Immature natural killer cell (primary cell): ENCODE data around the gene PAQR6. TPM values are rescaled to one million over a fixed set of nuclear protein-coding genes. Genes with fewer than 3 reads are reported as not detected.

Experiments used
- DNase-seq, 3 donors: peaks; one replicate each; pipeline ENCODE4 v3.0.0; 2022; ENCODE audit warnings: mixed read lengths in 1 of 3
- H3K27ac Mint-ChIP-seq, 6 donors: one replicate each; pipeline ENCODE4 v1.8.0; 2020; ENCODE audit warnings: mixed read lengths in 6 of 6, mild to moderate bottlenecking in 5 of 6, inconsistent platforms in 4 of 6, moderate library complexity in 3 of 6
- H3K27me3 Mint-ChIP-seq, 3 donors: one replicate each; pipeline ENCODE4 v1.8.0; 2020 to 2021; ENCODE audit warnings: low read depth in 3 of 3, mild to moderate bottlenecking in 3 of 3, mixed read lengths in 3 of 3, moderate library complexity in 3 of 3, inconsistent platforms in 1 of 3
- H3K36me3 Mint-ChIP-seq, 3 donors: one replicate each; pipeline ENCODE4 v1.8.0; 2020; ENCODE audit warnings: mixed read lengths in 3 of 3, inconsistent platforms in 2 of 3, mild to moderate bottlenecking in 2 of 3
- H3K4me1 Mint-ChIP-seq, 2 donors: one replicate each; pipeline ENCODE4 v1.8.0; 2020; ENCODE audit warnings: inconsistent platforms in 2 of 2, mild to moderate bottlenecking in 2 of 2, mixed read lengths in 2 of 2, moderate library complexity in 1 of 2
- H3K4me3 Mint-ChIP-seq, 5 donors: one replicate each; pipeline ENCODE4 v1.8.0; 2020; ENCODE audit warnings: mild to moderate bottlenecking in 5 of 5, mixed read lengths in 5 of 5, inconsistent platforms in 3 of 5, moderate library complexity in 3 of 5
- H3K9me3 Mint-ChIP-seq, 6 donors: one replicate each; pipeline ENCODE4 v1.8.0; 2020; ENCODE audit warnings: mild to moderate bottlenecking in 6 of 6, mixed read lengths in 6 of 6, inconsistent platforms in 4 of 6, moderate library complexity in 3 of 6
- polyA plus RNA-seq, 3 donors: library from polyadenylated mRNA; unstranded; fragments of 300-500 nt; fragmentation: Illumina TruSeq; gene quantifications; one replicate each; pipeline ENCODE4 v1.2.3, GENCODE V29; 2021

The PAQR6 gene
- polyA plus RNA-seq, 3 donors from 2014 or later, result 1.3 to 2.5 (median 2.1) TPM

DNA sequence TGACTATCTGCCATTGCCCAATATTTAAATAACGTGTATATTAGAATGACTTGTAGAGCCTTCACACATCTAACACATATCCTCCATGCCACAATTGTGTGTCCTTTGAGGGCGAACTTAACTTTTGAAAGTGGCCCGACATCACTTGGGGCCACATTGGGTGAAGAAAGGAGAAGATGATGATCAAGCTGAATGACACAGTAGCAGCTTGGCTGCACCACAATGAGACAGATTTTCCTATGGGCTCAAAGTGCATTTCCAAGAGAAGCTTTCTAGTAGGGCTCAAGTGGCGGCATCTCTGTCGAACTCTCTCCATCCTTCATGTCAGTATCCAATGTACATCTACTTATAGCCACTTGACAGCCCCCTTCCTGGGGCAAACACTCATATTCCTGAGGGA, 9.6 kb downstream of the PAQR6 start:
- H3K27me3 Mint-ChIP-seq, result peaks cover 0 to 4% (median 0%) of the 10 kb centered on the region in 3 donors
- peaks cover 9 to 25% (median 12%) of the 10 kb centered on the region in 3 donors for H3K36me3 Mint-ChIP-seq
- no peak overlapping the region for H3K27ac Mint-ChIP-seq
- no peak for DNase-seq
- no peak overlapping the region for H3K4me3 Mint-ChIP-seq
- no peaks in the 10 kb centered on the region for H3K4me1 Mint-ChIP-seq
- no peaks in the 10 kb centered on the region for H3K9me3 Mint-ChIP-seq

DNA sequence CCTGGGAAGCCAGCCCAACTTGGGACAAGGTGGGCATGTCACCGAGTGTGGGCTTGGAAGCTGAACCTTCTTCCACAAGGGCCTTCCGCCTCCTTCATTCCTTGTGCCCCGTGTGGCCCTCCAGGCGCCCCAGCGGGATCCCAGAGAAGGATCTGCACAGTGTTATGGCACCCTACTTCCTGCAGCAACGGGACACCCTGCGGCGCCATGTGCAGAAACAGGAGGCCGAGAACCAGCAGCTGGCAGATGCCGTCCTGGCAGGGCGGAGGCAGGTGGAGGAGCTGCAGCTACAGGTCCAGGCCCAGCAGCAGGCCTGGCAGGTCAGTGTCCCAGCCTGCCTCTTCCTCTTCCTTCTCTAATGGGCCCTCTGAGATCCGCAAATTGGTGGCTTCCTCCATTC, 11.7 kb downstream of the PAQR6 start:
- peaks cover 0 to 6% (median 5%) of the 10 kb centered on the region in 3 donors for H3K27me3 Mint-ChIP-seq
- DNase-seq, result no peak
- no peak overlapping the region for H3K27ac Mint-ChIP-seq
- H3K9me3 Mint-ChIP-seq, result no peaks in the 10 kb centered on the region
- H3K4me3 Mint-ChIP-seq, result no peak overlapping the region
- no peaks in the 10 kb centered on the region for H3K4me1 Mint-ChIP-seq
- H3K36me3 Mint-ChIP-seq, result peaks cover 9 to 25% (median 12%) of the 10 kb centered on the region in 3 donors

DNA sequence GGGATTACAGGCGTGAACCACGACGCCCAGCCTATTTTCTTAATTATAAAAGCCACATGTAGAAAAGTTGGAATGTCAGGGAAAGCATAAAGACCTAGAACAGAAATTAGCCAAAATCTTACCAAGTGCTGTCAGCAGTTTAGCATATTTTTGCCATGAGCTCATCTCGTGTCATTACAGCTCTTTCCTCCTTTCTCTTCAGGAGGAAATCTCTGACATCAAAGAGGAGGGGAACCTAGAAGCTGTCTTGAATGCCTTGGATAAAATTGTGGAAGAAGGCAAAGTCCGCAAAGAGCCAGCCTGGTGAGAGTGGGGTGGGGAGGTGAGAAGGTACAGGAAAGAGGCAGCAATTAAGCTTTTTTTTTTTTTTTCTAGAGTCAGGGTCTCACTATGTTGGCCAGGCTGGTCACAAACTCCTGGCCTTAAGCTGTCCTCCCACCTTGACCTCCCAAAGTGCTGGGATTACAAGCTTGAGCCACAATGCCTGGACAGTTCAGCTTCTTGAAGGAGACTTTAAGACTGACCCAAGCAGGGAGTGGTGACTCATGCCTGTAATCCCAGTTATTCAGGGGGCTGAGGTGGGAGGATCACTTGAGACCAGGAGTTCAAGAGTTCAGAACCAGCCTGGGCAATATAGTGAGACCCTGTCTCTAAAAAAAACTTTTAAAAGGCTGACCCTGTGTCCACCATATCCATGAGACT, 14.3 kb downstream of the PAQR6 start:
- no peak overlapping the region for H3K4me3 Mint-ChIP-seq
- H3K36me3 Mint-ChIP-seq, result peaks cover 4 to 26% (median 15%) of the 10 kb centered on the region in 3 donors
- DNase-seq, result no peak
- H3K27me3 Mint-ChIP-seq, result peaks cover 2 to 6% (median 5%) of the 10 kb centered on the region in 3 donors
- no peaks in the 10 kb centered on the region for H3K9me3 Mint-ChIP-seq
- H3K4me1 Mint-ChIP-seq, result no peaks in the 10 kb centered on the region
- H3K27ac Mint-ChIP-seq, result peak overlapping the region in 1 of 6 donors; percentile 40

DNA sequence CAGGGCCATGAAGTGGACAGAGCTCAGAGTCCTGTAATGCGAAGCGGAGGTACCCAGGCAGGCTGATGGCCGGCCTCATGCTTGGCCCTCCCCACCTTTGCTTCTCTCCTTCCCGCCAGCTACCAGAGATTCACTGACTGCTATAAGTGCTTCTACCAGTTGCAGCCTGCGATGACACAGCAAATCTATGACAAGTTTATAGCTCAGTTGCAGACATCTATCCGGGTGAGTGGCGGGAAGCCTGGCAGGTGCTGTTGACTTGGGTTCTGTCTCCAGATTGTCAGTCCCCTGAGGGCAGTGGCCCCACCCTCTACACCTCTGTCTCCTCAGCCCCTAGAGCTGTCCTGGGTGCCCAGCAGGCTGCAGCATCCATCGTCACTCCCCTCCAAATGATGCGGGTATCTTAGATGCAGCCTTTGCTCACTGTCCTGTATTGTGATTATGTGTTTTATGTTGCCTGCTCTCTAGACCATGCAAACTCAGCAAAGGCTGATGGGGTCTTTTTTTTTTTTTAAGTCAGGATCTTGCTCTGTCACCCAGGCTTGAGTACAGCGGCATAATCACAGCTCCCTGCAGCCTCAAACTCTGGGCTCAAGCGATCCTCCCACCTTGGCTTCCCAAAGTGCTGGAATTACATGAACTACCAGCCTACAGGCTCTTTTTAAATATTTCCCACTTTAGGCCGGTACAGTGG, 15.5 kb downstream of the PAQR6 start:
- peak overlapping the region in 1 of 6 donors; percentile 50 for H3K27ac Mint-ChIP-seq
- no peak overlapping the region for H3K4me3 Mint-ChIP-seq
- no peaks in the 10 kb centered on the region for H3K4me1 Mint-ChIP-seq
- no peak for DNase-seq
- no peaks in the 10 kb centered on the region for H3K9me3 Mint-ChIP-seq
- H3K27me3 Mint-ChIP-seq, result peaks cover 2 to 6% (median 5%) of the 10 kb centered on the region in 3 donors
- peaks cover 9 to 23% (median 12%) of the 10 kb centered on the region in 3 donors for H3K36me3 Mint-ChIP-seq

DNA sequence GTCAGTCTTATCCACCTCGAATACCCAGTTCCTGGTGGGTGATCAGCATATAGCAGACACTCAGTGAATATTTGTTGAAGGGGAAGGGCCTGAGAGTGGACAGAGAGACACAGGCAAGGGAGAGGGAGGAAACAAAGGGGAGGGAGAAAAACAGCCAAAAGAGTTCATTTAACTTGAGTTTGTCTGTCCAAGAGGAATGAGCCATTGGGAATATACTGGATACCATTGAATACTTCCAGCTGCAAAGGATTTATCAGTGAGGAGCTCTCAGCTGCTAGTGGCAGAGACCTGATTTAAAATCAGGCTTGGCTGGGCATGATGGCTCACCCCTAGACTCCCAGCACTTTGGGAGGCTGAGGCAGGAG, 17.4 kb downstream of the PAQR6 start:
- Mint-ChIP-seq H3K4me3 (no peak overlapping the region), H3K27ac (no peak overlapping the region), H3K4me1 (peaks cover 5 to 8% of the 10 kb centered on the region in 2 donors), H3K27me3 (peaks cover 2 to 5% (median 2%) of the 10 kb centered on the region in 3 donors), H3K36me3 (peaks cover 9 to 14% (median 11%) of the 10 kb centered on the region in 3 donors), H3K9me3 (no peaks in the 10 kb centered on the region)
- DNase-seq, result no peak

DNA sequence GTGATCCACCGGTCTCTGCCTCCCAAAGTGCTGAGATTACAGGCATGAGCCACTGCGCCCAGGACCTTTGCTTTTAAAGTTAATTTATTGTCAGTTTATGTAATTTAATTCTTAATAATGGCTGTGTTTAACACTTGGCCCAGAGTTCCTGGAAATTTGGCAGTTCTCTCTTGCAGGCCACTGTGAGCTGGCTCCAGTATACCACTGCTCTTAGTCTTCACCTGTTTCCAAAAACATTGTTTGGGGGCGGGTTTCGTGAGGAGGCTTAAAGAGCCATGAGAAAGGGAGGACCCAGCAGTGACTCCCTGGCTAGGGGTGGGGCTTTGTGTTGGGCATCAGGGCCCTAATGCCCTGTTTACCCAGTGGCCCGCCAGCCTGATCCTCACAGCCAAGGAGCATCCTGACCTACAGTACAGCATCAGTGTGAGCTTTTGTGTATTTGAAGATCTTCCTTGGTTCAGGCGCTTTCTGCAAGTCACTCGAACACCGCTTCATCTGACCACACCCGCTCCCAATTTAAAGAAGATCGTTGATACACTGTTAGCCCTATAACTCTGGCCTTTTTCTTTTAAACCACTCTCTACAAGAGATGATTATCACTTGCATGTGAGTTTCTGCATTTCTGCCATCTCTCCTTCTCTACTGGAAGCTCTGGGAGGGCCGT, 17.9 kb downstream of the PAQR6 start:
- Mint-ChIP-seq H3K27me3 (peaks cover 2 to 5% (median 2%) of the 10 kb centered on the region in 3 donors), H3K27ac (no peak overlapping the region), H3K36me3 (peaks cover 9 to 18% (median 11%) of the 10 kb centered on the region in 3 donors), H3K9me3 (no peaks in the 10 kb centered on the region), H3K4me3 (no peak overlapping the region), H3K4me1 (peaks cover 8 to 12% of the 10 kb centered on the region in 2 donors)
- DNase-seq, result no peak

DNA sequence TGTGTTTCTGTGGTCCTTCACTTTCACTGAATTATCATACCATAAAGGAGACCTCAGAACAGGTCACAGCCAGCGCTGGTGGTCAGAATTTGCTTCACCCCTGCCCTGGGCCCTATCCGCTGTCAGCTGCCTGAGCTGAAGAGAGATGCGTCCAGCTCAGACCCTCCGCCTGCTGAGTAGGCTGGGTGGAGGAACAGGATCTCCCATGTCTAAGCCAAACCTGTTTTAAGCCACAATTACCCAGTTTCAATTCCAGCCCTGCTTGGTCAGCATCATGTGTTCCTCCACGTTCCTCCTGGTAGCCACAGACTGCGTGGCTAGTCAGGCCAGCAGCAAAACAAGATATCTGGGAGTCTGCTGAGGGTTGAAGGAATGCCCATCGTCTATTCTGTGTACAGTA, 19.4 kb downstream of the PAQR6 start:
- Mint-ChIP-seq H3K4me1 (peaks cover 9 to 16% of the 10 kb centered on the region in 2 donors), H3K36me3 (peaks cover 13 to 21% (median 15%) of the 10 kb centered on the region in 3 donors), H3K9me3 (no peaks in the 10 kb centered on the region), H3K27me3 (peaks cover 2 to 5% (median 3%) of the 10 kb centered on the region in 3 donors), H3K4me3 (no peak overlapping the region), H3K27ac (no peak overlapping the region)
- no peak for DNase-seq

DNA sequence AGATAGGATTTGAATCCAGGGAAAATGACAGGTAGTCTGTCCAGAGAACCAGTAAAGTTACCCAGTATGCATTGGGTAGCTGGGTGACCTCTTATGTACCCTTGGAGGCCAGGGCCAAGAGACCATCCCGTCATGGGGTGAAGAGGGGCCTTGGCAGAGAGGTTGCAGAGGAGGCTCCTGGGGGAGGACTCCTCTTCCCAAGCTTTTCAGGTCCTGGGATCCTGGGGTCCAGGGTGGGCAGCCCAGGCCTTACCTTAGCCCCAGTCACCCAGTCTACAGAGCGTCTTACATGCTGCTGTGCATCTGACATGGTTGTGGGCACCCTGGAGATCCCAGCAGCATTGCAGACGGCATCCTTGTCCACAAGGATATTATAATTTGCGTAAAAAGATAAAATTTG, 21.1 kb downstream of the PAQR6 start:
- Mint-ChIP-seq H3K4me3 (no peak overlapping the region), H3K9me3 (no peaks in the 10 kb centered on the region), H3K4me1 (peaks cover 10 to 24% of the 10 kb centered on the region in 2 donors), H3K27ac (peak overlapping the region in 1 of 6 donors; percentile 44), H3K27me3 (peaks cover 0 to 3% (median 3%) of the 10 kb centered on the region in 3 donors), H3K36me3 (peaks cover 27 to 31% (median 29%) of the 10 kb centered on the region in 3 donors)
- DNase-seq, result no peak

DNA sequence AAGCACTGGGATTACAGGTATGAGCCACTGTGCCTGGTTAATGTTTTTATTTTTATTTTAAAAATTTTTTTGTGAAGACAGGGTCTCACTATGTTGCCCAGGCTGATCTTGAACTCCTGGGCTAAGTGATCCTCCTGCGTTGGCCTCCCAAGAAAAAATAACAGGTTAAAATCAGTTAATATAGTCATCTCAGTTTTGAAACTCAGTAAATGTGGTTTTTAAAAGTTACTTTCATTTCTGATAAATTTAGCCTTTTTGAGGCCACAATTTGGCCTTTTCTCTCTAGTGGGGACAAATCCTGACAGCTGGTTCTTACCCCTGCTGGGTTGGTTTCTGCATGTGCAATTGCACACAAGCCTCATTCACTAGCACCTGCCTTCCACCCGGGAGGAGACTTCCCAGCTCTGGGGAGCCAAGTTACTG, 21.7 kb downstream of the PAQR6 start:
- Mint-ChIP-seq H3K4me3 (no peak overlapping the region), H3K9me3 (no peaks in the 10 kb centered on the region), H3K27me3 (peaks cover 0 to 3% (median 0%) of the 10 kb centered on the region in 3 donors), H3K27ac (peak overlapping the region in 5 of 6 donors; percentile 2 to 73 (median 44)), H3K4me1 (peaks cover 10 to 24% of the 10 kb centered on the region in 2 donors), H3K36me3 (peaks cover 32 to 35% (median 35%) of the 10 kb centered on the region in 3 donors)
- DNase-seq, result no peak

DNA sequence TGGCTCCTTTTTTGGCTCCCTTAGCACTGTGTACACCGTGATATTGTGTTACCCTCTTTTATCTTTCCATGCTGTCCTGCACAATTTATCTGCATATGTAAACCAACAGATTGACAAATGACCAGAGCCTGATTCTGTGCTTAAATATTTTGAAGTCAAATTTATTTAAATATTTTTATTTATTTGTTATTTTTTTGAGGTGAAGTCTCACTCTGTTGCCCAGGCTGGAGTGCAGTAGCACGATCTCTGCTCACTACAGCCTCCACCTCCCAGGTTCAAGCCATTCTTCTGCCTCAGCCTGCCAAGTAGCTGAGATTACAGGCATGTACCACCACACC, 22.2 kb downstream of the PAQR6 start:
- peaks cover 0 to 3% (median 0%) of the 10 kb centered on the region in 3 donors for H3K27me3 Mint-ChIP-seq
- H3K27ac Mint-ChIP-seq, result peak overlapping the region; percentile 3 to 73 (median 30)
- DNase-seq, result no peak
- peak overlapping the region in 1 of 5 donors; percentile 0 for H3K4me3 Mint-ChIP-seq
- peaks cover 10 to 24% of the 10 kb centered on the region in 2 donors for H3K4me1 Mint-ChIP-seq
- H3K36me3 Mint-ChIP-seq, result peaks cover 35 to 38% (median 38%) of the 10 kb centered on the region in 3 donors
- H3K9me3 Mint-ChIP-seq, result no peaks in the 10 kb centered on the region

DNA sequence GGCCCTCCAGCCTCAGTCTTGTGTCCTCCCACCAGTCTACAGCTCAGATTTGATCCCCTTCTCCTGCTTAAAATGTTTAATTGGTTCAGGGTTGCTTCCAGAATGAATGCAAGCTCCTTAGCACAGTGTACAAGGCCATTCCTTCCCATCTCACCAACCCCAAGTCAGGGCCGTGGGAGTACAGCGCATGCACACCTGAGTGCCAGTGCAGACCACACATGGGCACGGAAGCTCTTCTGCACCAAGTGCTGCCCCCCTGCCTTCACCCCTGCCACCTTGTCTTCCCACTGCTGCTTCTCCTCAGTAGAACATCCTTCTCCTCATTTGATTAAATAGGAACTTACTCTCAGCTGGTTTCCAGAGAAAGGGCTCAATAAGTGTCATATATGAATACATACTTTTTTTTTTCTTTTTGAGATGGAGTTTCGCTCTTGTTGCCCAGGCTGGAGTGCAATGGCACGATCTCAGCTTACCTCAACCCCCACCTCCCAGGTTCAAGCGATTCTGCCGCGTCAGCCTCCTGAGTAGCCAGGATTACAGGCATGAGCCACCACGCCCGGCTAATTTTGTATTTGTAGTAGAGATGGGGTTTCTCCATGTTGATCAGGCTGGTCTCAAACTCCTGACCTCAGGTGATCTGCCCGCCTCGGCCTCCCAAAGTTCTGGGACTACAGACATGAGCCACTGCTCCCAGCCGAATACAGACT, 25.7 kb downstream of the PAQR6 start:
- no peak overlapping the region for H3K4me3 Mint-ChIP-seq
- H3K27me3 Mint-ChIP-seq, result peaks cover 0 to 2% (median 0%) of the 10 kb centered on the region in 3 donors
- peaks cover 31 to 32% (median 31%) of the 10 kb centered on the region in 3 donors for H3K36me3 Mint-ChIP-seq
- peaks cover 19 to 39% of the 10 kb centered on the region in 2 donors for H3K4me1 Mint-ChIP-seq
- peak overlapping the region in 4 of 6 donors; percentile 2 to 52 (median 15) for H3K27ac Mint-ChIP-seq
- no peak for DNase-seq
- no peaks in the 10 kb centered on the region for H3K9me3 Mint-ChIP-seq

DNA sequence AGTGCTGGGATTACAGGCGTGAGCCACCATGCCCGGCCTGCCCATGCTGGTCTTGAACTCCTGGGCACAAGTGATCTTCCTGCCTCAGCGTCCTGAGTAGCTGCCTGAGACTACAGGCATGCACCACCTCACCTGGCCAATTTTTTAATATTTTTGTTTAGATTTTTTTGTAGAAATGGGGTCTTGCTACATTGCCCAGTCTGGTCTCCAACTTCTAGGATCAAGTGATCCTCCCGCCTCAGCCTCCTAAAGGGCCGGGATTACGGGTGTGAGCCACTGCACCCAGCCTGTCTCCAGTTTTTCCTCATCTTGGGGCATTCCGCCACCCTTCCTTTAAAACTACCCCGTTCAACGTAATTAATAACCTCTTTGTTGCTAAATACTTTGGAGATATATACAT, 27.6 kb downstream of the PAQR6 start:
- Mint-ChIP-seq H3K9me3 (no peaks in the 10 kb centered on the region), H3K27me3 (peaks cover 0 to 2% (median 0%) of the 10 kb centered on the region in 3 donors), H3K4me3 (no peak overlapping the region), H3K4me1 (peaks cover 12 to 29% of the 10 kb centered on the region in 2 donors), H3K27ac (no peak overlapping the region), H3K36me3 (peaks cover 21 to 33% (median 26%) of the 10 kb centered on the region in 3 donors)
- no peak for DNase-seq

DNA sequence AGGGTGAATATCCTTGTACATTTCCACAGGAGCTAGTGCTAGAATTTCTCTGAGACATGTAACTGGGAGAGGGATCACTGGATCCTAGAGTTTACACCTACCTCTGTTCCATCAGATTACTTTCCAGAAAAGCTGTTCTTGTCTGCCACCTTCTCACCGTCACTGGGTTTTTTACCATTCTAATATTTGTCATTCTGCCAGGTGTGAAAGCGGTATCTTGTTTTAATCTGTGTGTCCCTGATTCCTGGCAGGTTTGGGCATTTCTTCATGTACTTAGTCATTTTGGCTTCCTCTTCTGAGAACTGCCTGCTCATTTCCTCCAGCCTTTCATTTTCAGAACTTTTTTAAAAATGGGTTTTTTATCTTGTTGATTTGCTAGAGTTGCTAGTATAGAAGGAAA, 30.0 kb downstream of the PAQR6 start:
- peaks cover 21 to 35% of the 10 kb centered on the region in 2 donors for H3K4me1 Mint-ChIP-seq
- H3K36me3 Mint-ChIP-seq, result peaks cover 11 to 24% (median 16%) of the 10 kb centered on the region in 3 donors
- H3K27me3 Mint-ChIP-seq, result peaks cover 0 to 3% (median 0%) of the 10 kb centered on the region in 3 donors
- H3K4me3 Mint-ChIP-seq, result peak overlapping the region in 1 of 5 donors; percentile 27
- H3K27ac Mint-ChIP-seq, result peak overlapping the region in 4 of 6 donors; percentile 28 to 82 (median 52)
- no peak for DNase-seq
- H3K9me3 Mint-ChIP-seq, result no peaks in the 10 kb centered on the region
